Activated T-cell treated with anti-CD3 and anti-CD28 coated beads, Interleukin-2, amount 50 U/mL, for 4 hours (primary cell): ENCODE measurements around the gene KDM3B. TPM values are rescaled to one million over a fixed set of nuclear protein-coding genes. Genes with fewer than 3 reads are reported as not detected.

Experiments used
- ATAC-seq, 2 donors: fragments of 200-7000 bp; cut with Tn5 transposase; one replicate each; pipeline ENCODE4 v1.10.0; 2021
- DNase-seq: peaks from one replicate; pipeline ENCODE4 v3.0.0-alpha.2; 2020
- H3K27me3 Mint-ChIP-seq: one replicate; pipeline ENCODE4 v1.8.0; 2021; ENCODE audit warnings: low read depth, mixed read lengths
- H3K36me3 Mint-ChIP-seq: one replicate; pipeline ENCODE4 v1.8.0; 2022; ENCODE audit warnings: mixed read lengths; ENCODE audit not compliant: insufficient read depth
- H3K4me1 Mint-ChIP-seq: one replicate; pipeline ENCODE4 v1.8.0; 2021; ENCODE audit warnings: low read depth, mixed read lengths
- H3K4me3 Mint-ChIP-seq: one replicate; pipeline ENCODE4 v1.8.0; 2021; ENCODE audit warnings: mild to moderate bottlenecking, moderate library complexity, mixed read lengths
- H3K9me3 Mint-ChIP-seq: one replicate; pipeline ENCODE4 v1.8.0; 2021; ENCODE audit warnings: mixed read lengths
- total RNA-seq, 3 donors: library from RNA; stranded (reverse); gene quantifications; one replicate each; pipeline ENCODE4 v1.2.1, GENCODE V29; 2021

Gene KDM3B
- total RNA-seq, 3 donors from 2014 or later, result 33.6 to 35.6 (median 34.4) TPM

DNA sequence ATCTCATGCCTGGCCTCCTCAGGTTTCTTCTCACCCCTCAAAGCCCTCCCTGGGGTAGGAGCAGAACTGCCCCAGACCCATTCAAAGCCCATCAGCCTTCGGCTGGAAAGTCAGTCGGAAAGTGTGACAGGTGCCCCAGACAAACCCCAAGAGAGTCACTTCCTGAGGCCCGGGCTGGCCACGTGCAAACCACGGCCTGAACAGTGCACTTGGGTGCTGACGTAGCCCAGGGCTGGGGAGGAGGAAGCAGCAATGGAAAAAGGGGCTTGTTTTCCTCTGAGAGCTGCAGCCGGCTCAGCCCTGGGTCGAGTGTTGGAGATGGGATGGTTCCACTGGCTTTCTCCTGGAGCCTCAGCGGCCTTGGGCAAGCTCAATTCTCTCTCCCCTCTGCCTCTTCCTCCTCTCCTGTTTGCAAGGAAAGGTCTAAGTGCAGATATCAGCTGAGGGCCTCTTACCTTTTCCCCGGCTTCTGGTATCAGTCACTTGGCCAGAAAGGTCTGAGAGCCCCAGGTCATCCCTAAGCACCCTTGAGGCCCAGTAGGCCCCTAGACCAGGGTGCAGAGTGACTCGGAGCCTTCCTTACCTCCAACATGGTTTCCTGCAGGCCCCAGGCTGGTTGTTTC lies 106.9 kb downstream of the KDM3B start:
- H3K36me3 Mint-ChIP-seq, result no peaks in the 10 kb centered on the region
- no peaks in the 10 kb centered on the region for H3K9me3 Mint-ChIP-seq
- H3K4me1 Mint-ChIP-seq, result peaks cover 39% of the 10 kb centered on the region
- DNase-seq, result peak; percentile 86
- ATAC-seq, result peak; percentile 65 to 72
- peak overlapping the region; percentile 68 for H3K4me3 Mint-ChIP-seq
- no peaks in the 10 kb centered on the region for H3K27me3 Mint-ChIP-seq

DNA sequence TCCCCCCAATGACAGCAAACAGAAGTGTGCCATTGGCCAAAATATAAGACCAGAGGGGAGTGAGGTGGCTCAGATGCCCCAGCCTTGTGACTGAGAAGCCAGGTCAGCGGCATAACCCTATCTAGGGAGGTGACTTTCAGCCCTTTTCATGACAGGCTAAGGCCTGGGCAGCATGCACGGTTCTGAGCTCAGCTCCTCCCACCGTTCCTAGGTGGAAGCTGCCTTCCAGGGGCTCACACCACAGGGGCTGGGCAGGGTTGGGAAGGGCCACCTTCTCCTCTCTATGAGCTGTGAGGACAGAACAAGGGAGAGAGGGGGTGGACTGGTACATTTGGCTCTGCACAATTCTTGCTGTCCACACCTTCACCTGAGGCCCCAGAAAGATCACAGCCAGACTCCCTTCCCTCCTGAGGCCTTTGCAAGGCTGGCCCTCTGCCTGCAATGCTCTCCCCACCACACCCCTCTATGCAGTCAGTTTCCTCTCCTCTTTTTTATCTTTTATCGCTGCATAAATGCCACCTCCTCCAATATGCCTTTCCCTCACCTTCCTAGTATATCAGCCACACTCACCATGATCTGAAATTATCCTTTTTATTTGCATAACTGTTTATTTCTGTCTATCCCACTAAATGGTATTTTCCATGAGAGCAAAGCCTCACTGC lies 107.7 kb downstream of the KDM3B start:
- ATAC-seq (no peak), DNase-seq (no peak)
- H3K27me3 Mint-ChIP-seq, result no peaks in the 10 kb centered on the region
- H3K36me3 Mint-ChIP-seq, result no peaks in the 10 kb centered on the region
- H3K4me1 Mint-ChIP-seq, result peaks cover 39% of the 10 kb centered on the region
- no peak overlapping the region for H3K4me3 Mint-ChIP-seq
- no peaks in the 10 kb centered on the region for H3K9me3 Mint-ChIP-seq

DNA sequence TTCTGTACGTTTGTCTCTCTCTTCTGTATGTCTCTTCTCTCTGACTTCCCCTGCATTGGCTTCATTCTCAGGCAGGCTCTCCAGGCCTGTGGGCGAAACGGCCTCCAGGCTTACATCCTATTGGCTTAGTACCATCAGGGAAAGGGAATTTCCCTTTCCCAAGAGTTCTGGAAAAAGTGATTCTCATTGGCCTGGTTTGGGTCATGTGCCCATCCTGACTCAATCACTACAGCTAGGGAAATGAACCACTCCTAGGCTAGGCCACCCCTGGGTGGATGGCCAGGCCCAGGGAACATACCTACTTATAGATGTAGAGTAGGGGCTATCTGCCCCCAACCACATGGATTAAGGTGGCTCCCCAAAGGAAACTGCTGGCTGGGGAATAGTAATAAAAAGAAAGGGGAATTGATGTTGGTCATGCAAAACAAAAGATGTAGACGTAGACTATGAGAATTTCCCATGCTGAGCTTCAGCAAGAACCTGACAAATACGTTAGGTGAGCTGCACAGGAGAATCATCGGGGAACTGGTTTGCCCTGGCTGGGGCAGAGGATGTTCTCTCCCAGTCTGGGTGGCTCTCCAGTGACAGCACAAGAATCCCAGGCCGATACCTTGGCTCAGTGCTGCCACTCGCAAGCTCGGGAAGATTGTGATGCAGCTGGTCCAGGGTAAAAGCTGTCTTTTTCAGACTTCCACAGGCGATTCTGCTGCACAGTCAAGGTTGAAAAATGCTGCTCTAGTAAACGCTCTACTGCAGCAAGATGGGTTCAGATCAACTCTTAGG lies 109.0 kb downstream of the KDM3B start:
- Mint-ChIP-seq H3K9me3 (no peaks in the 10 kb centered on the region), H3K4me1 (peaks cover 41% of the 10 kb centered on the region), H3K27me3 (no peaks in the 10 kb centered on the region), H3K36me3 (peaks cover under 1% of the 10 kb centered on the region), H3K4me3 (no peak overlapping the region)
- ATAC-seq (no peak), DNase-seq (no peak)

DNA sequence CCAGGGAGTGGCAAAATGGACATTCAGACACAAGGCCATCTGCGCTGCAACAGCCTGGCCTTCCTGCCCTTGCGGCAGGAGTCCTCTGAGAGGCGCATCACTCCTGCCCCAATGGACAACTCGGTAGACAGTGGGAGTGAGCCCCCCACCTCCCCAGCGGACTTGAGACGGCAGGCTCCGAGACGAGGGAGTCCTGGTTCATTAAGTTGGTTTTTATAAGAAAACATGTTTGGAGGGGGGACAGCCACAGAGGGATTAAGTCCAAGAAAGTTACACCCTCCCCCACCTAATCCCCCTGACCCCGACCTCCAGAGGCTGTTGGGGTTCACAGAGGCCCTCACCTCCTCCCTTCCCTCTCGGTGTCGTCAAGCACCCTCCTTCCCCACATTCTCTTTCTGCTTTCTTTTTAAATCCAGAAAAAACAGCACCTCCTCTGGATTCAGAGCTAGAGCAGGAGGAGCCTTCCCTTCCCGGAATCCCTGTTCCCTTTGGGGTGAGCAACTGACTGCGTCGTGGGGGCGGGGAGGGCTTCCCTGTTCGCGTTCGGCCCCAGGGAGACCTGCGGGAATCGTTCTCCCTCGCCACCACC lies 111.0 kb downstream of the KDM3B start:
- no peak for ATAC-seq
- H3K27me3 Mint-ChIP-seq, result no peaks in the 10 kb centered on the region
- H3K4me1 Mint-ChIP-seq, result peaks cover 50% of the 10 kb centered on the region
- H3K4me3 Mint-ChIP-seq, result peak overlapping the region; percentile 86
- H3K36me3 Mint-ChIP-seq, result peaks cover 20% of the 10 kb centered on the region
- no peaks in the 10 kb centered on the region for H3K9me3 Mint-ChIP-seq
- no peak for DNase-seq

DNA sequence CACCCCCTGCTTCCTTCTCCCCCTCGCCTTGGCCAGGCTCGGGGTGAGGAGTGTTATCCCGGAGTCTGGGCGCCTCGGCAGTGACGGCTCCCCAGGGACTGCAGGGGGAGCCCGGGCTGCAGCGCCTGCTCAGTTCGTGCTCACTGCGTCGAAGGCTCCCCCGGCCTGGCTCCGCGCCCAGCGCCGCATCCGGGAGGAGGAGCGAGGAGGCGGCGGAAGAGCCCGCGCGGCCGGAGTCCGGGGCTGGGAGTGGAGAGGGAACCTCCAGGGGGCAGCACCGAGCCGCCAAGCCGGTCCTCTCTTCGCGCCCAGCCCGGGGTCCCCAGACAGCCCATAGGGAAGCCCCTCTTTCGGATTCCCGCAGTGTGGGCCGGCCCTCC lies 111.5 kb downstream of the KDM3B start:
- Mint-ChIP-seq H3K9me3 (no peaks in the 10 kb centered on the region), H3K36me3 (peaks cover 21% of the 10 kb centered on the region), H3K4me1 (peaks cover 48% of the 10 kb centered on the region), H3K4me3 (peak overlapping the region; percentile 86), H3K27me3 (no peaks in the 10 kb centered on the region)
- ATAC-seq, result peak; percentile 61 to 68
- DNase-seq, result peak; percentile 92

DNA sequence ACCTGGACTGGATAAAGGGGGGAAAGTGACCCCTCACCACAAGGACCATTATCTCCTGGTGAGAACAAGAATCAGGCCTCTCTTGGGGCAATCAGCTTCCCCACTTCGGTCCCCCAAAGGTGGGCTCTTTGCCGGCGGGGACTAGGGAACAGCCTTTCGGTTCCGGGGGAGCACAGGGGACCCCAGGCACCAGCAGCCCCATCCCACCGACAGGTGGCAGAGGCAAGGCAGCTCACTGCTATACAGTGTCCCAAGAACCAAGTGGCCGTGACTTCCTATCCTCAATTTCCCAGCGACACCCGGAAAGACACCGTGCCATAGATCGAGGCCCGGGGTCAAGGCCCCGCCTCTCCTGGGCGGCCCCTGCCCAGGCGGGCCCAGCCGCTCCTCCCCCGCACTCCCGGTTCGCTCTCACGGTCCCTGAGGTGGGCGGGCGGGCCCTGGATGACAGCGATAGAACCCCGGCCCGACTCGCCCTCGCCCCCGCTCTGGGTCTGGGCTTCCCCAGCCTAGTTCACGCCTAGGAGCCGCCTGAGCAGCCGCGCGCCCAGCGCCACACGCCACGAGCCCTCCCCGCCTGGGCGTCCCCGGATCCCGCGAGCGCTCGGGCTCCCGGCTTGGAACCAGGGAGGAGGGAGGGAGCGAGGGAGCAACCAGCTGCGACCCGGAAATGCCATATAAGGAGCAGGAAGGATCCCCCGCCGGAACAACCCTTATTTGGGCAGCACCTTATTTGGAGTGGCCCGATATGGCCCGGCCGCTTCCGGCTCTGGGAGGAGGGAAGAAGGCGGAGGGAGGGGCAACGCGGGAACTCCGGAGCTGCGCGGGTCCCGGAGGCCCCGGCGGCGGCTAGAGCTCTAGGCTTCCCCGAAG lies 112.1 kb downstream of the KDM3B start:
- no peaks in the 10 kb centered on the region for H3K9me3 Mint-ChIP-seq
- peak overlapping the region; percentile 86 for H3K4me3 Mint-ChIP-seq
- H3K27me3 Mint-ChIP-seq, result no peaks in the 10 kb centered on the region
- H3K36me3 Mint-ChIP-seq, result peaks cover 21% of the 10 kb centered on the region
- H3K4me1 Mint-ChIP-seq, result peaks cover 41% of the 10 kb centered on the region
- ATAC-seq (peak; percentile 77 to 79), DNase-seq (peak; percentile 94)

DNA sequence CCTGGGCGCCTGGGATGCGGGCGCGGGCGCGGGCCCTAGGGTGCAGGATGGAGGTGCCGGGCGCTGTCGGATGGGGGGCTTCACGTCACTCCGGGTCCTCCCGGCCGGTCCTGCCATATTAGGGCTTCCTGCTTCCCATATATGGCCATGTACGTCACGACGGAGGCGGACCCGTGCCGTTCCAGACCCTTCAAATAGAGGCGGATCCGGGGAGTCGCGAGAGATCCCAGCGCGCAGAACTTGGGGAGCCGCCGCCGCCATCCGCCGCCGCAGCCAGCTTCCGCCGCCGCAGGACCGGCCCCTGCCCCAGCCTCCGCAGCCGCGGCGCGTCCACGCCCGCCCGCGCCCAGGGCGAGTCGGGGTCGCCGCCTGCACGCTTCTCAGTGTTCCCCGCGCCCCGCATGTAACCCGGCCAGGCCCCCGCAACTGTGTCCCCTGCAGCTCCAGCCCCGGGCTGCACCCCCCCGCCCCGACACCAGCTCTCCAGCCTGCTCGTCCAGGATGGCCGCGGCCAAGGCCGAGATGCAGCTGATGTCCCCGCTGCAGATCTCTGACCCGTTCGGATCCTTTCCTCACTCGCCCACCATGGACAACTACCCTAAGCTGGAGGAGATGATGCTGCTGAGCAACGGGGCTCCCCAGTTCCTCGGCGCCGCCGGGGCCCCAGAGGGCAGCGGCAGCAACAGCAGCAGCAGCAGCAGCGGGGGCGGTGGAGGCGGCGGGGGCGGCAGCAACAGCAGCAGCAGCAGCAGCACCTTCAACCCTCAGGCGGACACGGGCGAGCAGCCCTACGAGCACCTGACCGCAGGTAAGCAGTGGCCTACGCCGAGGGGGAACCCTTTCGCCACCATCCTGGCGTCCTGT lies 113.0 kb downstream of the KDM3B start, which contains the start of gene EGR1:
Gene EGR1, plus strand, starts transcription at position 219 of the 864 bp plus-strand sequence. Its CDS starts 283 bp downstream, at position 502.
- Mint-ChIP-seq H3K4me1 (peaks cover 33% of the 10 kb centered on the region), H3K27me3 (no peaks in the 10 kb centered on the region), H3K36me3 (peaks cover 21% of the 10 kb centered on the region), H3K9me3 (no peaks in the 10 kb centered on the region), H3K4me3 (peak within 1 kb of the TSS; percentile 86)
- ATAC-seq (peak; percentile 68), DNase-seq (peak; percentile 96)

DNA sequence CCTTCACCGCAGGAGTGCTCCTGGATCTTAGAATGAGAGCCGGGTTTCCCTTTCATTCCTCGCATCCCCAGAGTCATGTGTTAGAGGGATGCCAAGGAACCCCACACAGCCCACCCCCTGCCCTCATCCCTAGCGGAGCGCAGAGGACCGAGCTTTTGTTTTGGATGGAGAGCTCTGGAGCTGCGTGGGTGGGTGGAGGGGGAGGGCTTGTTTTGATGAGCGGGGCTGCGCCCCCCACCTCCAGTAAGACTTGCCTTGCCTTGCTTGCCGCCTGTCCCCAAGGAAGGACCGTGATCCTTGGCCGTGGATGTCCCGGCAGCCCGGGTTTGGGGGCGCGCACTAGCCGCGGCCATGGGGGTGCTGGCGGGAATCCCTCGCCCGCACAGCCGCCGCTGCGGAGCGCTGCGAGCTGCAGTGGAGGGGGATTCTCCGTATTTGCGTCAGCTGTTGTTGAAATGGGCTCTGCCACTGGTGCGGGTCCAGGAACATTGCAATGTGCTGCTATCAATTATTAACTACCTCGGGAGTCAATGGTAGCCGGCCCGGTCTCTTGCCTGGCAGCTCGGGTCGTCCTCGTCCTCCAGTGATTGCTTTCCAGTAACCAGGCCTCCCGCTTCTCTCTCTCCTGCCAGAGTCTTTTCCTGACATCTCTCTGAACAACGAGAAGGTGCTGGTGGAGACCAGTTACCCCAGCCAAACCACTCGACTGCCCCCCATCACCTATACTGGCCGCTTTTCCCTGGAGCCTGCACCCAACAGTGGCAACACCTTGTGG lies 113.8 kb downstream of the KDM3B start:
- DNase-seq (peak; percentile 36), ATAC-seq (no peak)
- no peaks in the 10 kb centered on the region for H3K27me3 Mint-ChIP-seq
- H3K36me3 Mint-ChIP-seq, result peaks cover 21% of the 10 kb centered on the region
- H3K9me3 Mint-ChIP-seq, result no peaks in the 10 kb centered on the region
- peak overlapping the region; percentile 86 for H3K4me3 Mint-ChIP-seq
- peaks cover 26% of the 10 kb centered on the region for H3K4me1 Mint-ChIP-seq

DNA sequence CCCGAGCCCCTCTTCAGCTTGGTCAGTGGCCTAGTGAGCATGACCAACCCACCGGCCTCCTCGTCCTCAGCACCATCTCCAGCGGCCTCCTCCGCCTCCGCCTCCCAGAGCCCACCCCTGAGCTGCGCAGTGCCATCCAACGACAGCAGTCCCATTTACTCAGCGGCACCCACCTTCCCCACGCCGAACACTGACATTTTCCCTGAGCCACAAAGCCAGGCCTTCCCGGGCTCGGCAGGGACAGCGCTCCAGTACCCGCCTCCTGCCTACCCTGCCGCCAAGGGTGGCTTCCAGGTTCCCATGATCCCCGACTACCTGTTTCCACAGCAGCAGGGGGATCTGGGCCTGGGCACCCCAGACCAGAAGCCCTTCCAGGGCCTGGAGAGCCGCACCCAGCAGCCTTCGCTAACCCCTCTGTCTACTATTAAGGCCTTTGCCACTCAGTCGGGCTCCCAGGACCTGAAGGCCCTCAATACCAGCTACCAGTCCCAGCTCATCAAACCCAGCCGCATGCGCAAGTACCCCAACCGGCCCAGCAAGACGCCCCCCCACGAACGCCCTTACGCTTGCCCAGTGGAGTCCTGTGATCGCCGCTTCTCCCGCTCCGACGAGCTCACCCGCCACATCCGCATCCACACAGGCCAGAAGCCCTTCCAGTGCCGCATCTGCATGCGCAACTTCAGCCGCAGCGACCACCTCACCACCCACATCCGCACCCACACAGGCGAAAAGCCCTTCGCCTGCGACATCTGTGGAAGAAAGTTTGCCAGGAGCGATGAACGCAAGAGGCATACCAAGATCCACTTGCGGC lies 114.6 kb downstream of the KDM3B start:
- Mint-ChIP-seq H3K9me3 (no peaks in the 10 kb centered on the region), H3K27me3 (no peaks in the 10 kb centered on the region), H3K4me3 (peak overlapping the region; percentile 86), H3K4me1 (peaks cover 23% of the 10 kb centered on the region), H3K36me3 (peaks cover 21% of the 10 kb centered on the region)
- DNase-seq (peak; percentile 27), ATAC-seq (no peak)

DNA sequence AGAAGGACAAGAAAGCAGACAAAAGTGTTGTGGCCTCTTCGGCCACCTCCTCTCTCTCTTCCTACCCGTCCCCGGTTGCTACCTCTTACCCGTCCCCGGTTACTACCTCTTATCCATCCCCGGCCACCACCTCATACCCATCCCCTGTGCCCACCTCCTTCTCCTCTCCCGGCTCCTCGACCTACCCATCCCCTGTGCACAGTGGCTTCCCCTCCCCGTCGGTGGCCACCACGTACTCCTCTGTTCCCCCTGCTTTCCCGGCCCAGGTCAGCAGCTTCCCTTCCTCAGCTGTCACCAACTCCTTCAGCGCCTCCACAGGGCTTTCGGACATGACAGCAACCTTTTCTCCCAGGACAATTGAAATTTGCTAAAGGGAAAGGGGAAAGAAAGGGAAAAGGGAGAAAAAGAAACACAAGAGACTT lies 115.2 kb downstream of the KDM3B start:
- no peak for ATAC-seq
- H3K36me3 Mint-ChIP-seq, result peaks cover 21% of the 10 kb centered on the region
- peaks cover 23% of the 10 kb centered on the region for H3K4me1 Mint-ChIP-seq

DNA sequence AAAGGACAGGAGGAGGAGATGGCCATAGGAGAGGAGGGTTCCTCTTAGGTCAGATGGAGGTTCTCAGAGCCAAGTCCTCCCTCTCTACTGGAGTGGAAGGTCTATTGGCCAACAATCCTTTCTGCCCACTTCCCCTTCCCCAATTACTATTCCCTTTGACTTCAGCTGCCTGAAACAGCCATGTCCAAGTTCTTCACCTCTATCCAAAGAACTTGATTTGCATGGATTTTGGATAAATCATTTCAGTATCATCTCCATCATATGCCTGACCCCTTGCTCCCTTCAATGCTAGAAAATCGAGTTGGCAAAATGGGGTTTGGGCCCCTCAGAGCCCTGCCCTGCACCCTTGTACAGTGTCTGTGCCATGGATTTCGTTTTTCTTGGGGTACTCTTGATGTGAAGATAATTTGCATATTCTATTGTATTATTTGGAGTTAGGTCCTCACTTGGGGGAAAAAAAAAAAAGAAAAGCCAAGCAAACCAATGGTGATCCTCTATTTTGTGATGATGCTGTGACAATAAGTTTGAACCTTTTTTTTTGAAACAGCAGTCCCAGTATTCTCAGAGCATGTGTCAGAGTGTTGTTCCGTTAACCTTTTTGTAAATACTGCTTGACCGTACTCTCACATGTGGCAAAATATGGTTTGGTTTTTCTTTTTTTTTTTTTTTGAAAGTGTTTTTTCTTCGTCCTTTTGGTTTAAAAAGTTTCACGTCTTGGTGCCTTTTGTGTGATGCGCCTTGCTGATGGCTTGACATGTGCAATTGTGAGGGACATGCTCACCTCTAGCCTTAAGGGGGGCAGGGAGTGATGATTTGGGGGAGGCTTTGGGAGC lies 115.9 kb downstream of the KDM3B start:
- Mint-ChIP-seq H3K4me3 (peak overlapping the region; percentile 86), H3K4me1 (peaks cover 23% of the 10 kb centered on the region), H3K27me3 (no peaks in the 10 kb centered on the region), H3K36me3 (peaks cover 21% of the 10 kb centered on the region), H3K9me3 (no peaks in the 10 kb centered on the region)
- DNase-seq (no peak), ATAC-seq (no peak)

More for the DNA sequence above, 115.2 kb downstream of the KDM3B start:
- DNase-seq, result no peak
- Mint-ChIP-seq H3K4me3 (peak overlapping the region; percentile 86), H3K9me3 (no peaks in the 10 kb centered on the region), H3K27me3 (no peaks in the 10 kb centered on the region)
